ENCODE results near the gene ZNF662.

The ZNF662 gene

DNA sequence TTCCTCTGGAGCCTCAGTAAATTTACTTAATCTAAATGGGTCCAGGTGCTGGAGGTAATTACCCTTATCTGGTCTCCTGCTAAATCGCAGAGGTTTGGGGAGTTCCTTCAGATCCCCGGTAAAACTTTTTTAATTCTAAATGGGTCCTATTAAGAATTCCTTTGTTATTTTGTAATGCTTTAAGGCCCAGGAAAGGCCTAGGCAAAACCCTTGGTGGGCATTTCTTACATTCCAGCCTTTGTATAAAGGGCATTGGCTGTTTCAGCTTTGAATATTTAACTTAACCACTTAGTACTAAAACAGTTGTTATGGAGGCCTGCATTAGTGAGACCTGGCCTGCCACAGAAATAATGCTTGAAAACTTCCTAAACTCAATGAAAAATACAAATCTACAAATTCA, 14.9 kb upstream of the ZNF662 start:
- DNase-seq: no peak

DNA sequence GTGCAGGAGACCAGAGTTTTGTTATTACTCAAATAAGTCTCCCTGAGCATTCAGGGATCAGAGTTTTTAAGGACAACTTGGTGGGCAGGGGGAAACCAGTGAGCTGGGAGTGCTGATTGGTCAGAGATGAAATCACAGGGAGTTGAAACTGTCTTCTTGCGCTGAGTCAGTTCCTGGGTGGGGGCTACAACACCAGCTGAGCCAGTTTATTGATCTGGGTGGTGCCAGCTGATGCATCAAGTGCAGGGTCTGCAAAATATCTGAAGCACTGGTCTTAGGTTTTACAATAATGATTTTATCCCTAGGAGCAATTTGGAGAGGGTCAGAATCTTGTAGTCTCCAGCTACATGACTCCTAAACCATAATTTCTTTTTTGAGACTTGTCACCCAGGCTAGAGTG, 13.8 kb upstream of the ZNF662 start:
- no peak for DNase-seq

DNA sequence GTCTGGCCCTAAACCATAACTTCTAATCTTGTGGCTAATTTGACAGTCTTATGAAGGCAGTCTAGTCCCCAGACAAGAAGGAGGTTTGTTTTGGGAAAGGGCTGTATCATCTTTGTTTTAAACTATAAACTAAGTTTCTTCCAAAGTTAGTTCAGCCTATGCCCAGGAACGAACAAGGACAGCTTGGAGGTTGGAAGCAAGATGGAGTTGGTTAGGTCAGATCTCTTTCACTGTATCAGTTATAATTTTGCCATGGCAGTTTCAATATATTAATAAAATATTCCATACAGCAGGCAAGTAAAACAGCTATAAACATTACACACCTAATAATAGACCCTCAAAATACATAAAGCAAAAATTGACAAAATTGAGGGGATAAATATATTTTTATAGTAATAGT, 13.1 kb upstream of the ZNF662 start:
- no peak for DNase-seq

DNA sequence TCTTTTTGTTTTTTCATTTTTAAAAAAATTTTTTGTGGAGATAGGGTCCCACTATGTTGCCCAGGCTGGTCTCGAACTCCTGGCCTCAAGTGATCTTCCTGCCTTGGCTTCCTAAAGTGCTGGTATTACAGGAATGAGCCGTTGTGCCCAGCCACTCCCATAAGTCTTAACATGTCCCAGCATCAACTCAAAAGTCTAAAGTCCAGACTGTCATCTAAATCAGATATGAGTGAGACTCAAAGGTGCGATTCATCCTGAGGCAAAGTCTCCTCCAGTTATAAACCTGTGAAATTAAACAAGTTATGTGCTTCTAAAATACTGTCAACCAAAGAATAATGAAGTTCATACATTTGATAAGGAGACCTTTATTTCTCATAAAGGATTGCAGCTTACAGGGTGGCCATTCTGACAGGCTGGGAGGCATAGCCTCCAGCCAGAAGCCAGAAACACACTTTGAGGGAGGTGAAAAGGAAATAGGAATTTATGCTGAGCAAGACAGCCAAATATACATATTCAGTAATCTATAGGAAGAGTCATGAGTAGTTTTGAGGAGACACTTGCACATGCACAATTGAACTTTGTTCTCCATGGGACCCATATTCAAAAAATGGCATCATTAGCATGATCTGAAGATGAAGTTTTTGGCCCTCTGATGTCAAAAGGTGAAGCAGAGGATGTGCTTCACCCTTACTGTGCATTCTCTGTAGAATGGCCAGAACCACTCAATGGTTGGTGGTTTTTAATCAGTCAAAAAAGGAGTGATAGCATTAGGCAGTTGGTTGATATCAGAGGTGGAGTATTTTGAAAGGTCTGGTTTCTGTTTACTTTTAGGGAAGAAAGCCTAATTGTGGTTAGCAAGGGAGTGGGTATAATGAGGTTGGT, 11.0 kb upstream of the ZNF662 start:
- no peak for DNase-seq

DNA sequence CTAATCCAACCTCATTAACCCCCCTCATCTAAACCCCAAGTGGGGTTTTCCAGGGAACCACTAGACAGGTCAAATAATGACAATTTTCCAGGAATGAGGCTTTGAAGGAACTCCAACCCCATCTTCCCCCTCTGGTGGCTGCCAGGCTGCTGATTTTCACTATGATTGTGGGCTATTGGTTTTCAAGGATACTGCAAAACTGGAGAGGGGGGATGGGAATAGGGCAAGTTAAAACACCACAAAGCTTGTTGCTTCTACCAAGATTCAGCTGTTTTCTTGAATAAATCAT, 10.4 kb upstream of the ZNF662 start:
- no peak for DNase-seq

DNA sequence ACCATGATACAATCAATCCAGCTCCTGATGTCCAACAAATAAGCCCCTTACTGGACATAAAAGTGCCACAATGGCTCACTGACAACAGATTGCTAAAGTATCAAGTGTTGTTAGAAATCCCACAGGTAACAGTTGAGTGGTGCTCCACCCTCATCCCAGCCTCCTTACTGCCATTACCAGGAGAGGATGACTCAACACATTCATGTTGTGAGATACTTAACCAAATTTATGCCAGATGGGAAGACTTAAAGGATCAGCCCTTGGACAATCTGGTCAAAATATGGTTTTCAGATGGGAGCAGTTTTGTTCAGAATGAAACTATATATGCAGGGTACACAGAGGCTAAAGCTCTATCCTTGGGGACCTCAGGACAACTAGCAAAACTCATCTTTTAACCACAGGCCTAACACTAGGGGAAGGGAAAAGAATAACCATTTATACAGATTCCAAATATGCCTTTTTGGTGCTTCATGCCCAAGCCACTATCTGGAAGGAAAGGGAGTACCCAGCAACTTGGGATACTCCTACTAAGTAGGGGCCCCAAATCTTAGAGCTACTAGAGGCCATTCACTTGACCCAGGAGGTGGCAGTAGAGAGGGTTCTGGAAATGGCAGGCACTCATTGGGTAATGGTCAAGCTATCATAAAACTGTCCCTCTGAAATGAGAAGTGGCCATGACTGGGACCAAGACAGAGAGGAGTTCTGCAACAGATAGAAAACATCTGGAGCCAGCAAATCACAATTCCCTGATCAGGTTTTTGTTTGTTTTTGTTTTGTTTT, 6.9 kb upstream of the ZNF662 start:
- no peak for DNase-seq

DNA sequence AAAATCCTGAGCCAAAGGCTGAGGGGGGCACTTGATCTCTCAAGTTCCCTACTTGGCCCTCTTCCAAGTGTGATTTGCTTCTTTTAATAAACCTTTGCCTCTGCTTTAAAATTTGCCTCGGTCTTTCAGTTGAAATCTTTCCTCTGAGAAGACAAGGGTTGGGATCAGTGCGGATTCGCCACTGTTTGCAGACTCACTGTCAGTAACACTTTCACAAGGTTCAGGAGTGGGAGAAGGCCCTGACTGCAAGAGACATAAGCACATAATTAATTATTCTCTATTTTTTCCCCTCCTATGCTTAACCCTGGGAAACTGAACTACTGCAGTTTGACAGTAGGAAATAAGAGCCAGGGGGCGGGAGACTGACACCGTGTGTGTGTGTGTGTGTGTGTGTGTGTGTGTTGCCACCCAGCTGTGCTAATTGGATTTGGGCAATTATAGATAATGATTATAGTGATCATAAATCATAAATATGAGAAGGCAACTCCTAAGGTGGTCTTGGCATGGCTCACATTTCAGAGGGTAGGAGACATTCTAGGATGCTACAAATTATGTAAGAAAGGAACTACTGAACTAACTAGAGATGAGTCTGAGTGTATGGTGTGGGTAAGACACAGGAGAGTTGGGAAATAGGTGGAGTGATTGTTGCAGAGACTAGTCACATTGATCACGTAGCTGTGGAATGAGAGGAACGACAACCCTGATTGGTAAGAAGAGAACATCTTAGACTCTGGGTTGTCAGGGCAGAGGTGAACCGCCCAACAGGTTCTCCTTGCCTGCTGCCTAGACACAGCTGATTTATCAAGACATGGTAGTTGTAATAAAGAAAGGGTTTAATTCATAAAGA, 5.5 kb upstream of the ZNF662 start:
- no peak for DNase-seq

DNA sequence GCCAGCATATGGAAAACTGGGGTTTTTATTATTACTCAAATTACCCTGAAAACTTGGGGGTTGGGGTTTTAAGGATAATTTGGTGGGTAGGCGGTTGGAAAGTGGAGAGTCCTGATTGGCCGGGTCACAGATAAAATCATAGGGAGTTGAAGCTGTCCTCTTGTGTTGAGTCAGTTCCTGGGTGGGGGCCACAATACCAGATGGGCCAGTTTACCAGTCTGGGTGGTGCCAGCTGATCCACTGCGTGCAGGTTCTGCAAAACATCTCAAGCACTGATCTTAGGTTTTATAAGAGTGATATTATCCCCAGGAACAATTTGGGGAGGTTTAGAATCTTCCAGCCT, 4.9 kb upstream of the ZNF662 start:
- DNase-seq: no peak

DNA sequence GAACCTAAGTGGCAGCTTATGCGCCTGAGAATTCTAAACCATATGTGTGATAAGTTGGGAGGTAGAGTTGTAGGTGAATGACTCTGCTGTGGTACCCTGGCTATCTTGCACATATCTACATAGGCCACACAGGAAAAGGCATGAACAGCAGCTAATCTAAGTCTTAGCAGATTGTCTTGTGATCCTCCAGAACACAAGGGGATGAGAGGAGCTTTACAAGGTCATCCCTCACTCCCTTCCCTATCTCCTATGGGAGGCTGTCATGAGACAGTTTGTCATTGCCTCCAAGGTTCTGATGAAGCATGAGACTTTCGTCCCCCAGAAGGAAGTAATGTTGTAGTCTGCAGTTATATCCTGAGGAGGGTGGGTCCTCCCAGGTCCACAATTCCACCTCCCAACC, 3.7 kb upstream of the ZNF662 start:
- DNase-seq: no peak

DNA sequence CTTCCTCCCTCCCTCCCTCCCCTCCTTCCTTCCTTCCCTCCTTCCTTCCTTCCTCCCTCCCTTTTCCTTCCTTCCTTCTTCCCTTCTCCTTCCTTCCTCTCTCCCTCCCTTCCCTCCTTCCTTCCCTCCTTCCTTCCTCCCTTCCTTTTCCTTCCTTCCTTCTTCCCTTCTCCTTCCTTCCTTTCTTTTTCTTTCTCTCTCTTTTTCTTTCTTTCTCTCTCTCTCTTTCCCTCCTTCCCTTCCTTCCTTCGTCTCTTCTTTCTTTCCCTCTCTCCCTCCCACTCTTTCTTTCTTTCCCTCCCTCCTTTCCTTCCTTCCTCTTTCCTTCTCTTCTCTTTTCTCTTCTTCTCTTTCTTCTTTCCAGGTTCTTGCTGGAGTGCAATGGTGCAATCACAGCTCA, 1.9 kb upstream of the ZNF662 start:
- no peak for DNase-seq

DNA sequence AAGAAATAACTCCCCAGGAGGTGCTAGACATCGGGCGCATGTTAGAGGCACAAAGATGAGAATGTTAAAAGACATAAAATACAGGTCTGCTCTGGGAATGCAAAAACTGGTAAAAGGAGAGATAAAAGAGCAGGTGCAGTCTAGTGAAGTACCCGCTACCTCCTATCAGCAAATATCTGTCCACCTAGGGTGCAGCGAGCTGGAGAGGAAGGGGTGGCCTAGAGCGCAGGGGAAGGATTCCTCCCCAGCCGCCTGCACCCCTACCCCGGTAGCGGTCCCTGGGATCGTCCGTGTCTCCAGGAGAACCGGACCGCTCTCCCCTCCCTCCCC, 237 bp upstream of the ZNF662 start:
- DNase-seq: no peak

DNA sequence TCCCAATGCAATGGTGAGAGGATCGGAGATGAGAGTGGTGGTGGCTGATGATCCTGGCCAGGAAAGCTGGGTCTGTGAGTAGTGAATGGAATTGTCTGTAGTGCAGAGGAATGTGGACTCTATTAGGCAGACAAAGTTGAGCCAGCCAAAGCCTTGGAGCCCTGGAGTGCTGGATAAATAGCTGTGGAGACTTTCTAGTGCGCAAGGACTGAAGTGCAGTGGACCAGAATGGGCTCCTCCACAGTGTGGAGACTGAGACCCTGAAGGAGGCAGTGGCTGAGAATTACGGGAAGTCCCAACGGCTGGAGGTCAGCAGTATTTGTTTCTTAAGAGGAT, 874 bp downstream of the ZNF662 start:
- DNase-seq: no peak

DNA sequence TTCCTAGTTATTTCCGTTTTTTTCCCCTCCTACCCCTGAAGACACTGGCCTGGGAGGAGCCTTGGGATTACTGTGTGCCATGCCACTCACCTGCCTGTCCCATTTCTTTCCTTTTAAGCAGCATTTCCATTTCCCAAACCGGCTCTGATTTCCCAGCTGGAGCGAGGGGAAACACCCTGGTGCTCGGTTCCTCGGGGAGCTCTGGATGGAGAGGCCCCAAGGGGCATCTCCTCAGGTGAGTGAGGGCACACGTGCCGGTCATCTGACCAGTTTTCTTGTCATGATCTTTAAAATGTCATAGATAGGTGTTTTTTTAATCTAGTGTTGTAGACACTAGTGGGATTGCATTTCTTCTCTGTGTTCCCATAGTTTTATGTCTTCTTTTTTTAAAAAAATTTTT, 2.7 kb downstream of the ZNF662 start:
- DNase-seq: no peak

DNA sequence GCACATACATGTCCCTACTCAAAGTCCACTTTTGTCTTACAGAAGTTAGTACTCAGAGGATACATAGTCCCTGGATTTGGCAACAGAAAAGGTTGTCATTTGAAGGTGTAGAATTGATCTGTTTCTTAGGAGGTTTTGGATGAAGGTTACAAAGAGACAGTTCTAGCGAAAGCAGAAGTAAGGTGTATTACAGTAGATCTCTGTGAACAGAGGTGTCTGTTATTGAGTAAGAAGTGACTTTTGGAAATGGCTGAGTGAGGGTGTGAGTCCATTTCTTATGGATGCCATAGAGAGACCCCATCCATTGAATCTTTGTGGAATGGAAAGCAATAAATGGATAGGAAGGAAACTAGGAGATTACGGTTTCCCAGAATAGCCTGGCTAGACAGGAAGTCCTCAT, 5.6 kb downstream of the ZNF662 start:
- DNase-seq: no peak

DNA sequence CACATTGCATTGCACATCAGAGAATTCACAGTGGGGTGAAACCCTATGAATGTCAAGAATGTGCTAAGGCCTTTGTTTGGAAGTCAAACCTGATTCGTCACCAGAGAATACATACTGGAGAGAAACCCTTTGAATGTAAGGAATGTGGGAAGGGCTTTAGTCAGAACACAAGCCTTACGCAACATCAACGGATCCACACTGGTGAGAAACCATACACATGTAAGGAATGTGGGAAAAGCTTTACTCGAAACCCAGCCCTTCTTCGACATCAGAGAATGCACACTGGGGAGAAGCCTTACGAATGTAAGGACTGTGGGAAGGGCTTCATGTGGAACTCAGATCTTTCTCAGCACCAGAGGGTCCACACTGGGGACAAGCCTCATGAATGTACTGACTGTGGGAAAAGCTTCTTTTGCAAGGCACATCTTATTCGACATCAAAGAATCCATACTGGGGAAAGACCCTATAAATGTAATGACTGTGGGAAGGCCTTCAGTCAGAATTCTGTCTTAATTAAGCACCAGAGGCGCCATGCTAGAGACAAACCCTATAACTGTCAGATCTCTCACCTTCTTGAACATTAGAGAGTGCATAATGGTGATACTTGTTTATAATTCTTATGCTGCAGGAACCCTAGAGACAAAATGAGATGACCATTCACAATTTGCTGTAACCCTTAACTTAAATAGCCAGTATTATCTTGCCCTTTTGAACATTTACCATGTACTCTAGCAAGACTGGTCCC, 9.0 kb downstream of the ZNF662 start:
- no peak for DNase-seq

DNA sequence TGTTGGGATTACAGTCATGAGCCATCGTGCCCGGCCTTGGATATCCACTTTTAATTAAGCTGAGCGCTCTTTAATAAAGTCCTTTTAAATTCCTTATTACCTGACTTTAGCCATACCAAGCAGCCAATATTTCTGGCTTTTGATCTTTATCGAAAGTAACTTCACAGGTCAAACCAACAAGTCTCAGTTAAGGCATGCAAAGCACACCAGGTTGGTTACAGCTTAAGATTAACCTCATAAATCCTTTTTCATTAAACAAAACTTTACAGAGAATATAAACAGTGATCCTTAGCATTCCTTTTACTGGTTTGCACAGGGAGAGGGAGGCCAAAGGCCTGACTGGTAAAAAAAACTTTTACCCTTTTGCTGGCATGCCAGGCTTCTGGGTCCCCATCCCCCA, 17.7 kb downstream of the ZNF662 start:
- DNase-seq: no peak

DNA sequence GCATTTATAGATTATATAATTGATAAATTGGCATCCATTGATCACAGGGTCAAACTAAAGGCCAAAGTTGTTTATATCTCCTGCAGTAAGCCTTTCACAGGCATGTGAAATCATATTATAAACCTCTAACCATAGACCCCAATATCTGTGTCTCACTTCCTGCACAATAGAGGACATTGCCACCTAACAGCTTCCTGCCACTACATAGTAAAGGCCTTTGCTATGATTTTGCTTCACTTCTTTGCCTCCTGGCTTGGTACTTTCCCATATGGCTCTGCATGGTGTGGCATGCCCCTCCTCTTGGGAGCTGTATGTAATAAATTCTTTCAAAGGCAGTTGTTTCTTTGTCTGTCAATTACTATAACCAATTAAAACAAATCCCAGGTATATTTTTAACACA, 20.4 kb downstream of the ZNF662 start:
- DNase-seq: no peak

DNA sequence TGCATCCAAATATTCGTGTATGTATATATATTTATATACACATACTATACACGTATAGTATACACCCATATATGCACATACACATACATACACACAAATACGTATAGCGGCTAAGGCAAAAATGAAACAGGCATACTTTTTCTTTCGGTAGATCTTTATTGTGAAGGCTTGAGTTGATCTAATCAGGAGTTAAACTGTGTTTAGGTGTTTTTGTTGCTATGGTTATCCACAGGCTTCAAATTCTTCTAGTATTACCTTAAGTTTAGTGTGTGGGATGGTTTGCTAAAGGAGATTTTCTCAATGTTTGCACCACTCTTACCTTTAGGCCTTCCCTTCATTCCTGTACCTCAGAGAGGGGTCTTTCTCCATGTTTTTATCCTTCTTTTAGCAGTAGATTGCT, 28.2 kb downstream of the ZNF662 start:
- DNase-seq: no peak

DNA sequence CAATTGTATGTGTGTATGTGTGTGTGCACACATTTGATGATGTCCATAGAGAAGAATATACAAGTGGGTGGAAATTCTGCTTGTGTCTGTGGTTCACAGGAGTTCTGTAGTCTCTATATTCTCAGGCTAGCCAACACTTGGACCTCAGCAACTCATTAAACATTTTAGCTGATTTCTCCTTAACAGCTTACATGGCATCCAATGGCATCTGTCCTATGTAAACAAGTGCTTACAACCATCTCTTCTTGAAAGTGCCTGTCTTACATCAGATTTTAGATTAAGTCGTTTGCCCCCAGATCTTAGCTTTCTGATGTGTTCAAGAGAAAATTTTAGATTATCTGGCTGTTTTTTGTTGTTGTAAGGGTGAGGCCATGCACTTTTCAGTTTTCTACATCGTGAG, 29.0 kb downstream of the ZNF662 start:
- DNase-seq: no peak

DNA sequence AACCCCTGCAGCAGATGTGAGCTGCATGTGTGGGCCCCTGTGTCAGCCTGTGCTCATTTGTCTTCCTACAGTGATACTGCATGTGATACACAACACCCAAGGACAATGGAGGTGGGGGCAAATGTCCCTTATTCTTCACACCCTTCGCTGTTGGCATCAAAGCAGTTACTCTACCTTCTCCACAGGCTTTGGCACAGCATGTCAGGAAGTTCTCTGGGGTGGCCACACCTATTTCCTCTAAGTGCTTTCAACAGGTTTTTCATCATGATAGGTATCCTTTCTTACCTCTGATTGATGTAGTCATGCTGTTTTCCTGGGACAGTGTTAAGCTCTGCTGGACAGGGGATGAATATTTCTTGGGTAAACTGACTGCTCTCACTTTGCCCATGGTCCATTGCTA, 29.5 kb downstream of the ZNF662 start:
- DNase-seq: no peak

DNA sequence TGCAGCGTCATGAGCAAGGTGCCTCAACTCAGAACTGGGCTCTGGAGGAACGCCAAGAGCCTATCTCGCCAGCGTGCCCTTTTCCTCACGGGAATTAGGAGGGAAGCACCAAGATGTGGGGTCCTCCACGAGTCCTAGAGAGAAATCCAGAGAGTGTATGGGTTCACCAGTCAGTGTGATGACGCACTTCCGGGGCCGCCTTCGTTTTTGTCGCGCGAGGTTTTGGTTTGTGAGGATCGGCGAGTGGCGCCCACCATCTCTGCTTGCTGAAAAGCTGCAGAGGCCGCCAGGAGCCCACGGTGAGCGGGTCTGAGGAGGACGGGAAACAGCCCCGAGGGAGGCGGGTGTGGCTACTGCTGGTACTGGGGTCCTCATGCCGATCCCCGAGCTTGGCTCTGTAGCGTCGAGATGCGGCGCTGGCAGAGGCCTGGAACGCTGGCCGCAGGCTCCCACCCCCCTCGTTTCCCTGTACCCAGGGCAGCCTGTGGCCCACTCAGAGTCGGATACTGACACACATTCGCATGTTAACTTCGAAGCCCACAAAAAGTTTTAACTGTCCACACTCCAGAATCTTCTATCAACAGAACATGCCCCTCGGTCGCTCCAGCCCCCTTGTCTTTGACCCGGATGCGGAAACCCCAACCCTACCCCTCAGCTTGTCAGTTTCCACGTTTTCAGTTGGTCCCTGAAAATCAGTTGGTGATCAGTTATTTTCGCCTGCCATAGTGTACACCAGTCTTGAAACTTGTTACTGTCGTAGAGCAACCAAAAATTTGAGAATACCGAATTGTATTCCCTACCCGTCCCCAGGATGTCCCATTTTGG, 30.4 kb downstream of the ZNF662 start:
- DNase-seq: no peak

DNA sequence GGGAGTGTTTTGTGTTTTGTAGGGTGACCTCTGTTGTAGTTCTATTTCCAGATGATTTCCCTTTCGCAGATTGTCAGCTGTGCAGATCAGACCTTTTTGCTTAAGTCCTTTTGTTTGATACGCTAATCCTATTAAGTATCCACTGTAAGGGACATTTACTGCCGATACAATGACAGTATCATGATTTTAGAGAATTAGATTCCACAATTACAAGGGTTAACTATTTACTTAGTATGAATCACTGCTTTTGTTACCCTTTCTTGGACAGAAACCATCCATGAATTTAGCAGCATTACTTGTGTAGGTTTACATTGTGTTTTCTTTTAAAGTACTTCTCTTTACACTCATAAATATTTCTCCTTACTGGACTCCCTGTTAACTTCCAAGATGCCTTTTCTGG, 31.4 kb downstream of the ZNF662 start:
- no peak for DNase-seq

DNA sequence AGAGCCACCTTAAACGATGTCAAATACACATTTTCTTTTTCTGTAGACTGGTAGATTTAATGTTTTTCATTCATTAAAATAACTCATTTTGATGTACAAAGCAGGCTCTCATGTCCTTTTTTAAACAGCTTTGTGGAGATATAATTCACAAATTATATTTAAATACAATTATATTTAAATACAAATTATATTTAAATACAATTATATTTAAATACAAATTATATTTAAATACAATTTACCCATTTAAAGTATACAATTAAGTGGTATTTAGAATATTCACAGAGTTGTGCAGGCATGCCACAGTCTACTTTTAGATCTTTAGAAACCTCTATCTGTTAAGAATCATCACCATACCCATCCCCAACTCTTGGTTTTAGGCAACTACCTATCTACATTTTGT, 36.8 kb downstream of the ZNF662 start:
- no peak for DNase-seq
